ENCODE measurements around the gene HTR1A.

- TF ChIP-seq POLR2A (IDR thresholded peaks at IDR 0.05) (no peak), CTCF (IDR thresholded peaks at IDR 0.05) (no peak)
Measured at GRCh38 chr5:63919763-63920478, 42.3 kb downstream of the HTR1A start.

All from thyroid gland (tissue), 4 donors.